ENCODE data around the gene MYO1G.

DNA sequence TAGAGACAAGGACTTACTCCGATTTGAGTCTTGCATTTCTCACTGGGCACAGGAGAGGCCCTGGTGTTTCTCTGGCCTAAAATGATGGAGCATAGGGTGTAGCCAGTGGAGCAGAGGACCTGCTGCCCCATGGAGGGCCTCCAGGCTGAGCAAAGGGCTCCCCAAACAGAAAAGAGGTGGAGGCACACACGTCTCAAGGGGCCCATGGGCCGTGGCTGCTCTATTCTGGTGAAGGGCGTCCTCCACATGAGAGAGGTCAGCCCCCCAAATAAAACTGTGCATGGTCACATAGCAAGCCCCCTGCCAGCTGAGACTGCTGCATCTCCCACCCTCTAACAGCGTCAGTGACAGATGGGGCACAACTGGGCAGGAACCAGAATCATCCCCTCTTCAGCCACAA, 41.4 kb downstream of the MYO1G start:
- TF ChIP-seq, protein P1, sequence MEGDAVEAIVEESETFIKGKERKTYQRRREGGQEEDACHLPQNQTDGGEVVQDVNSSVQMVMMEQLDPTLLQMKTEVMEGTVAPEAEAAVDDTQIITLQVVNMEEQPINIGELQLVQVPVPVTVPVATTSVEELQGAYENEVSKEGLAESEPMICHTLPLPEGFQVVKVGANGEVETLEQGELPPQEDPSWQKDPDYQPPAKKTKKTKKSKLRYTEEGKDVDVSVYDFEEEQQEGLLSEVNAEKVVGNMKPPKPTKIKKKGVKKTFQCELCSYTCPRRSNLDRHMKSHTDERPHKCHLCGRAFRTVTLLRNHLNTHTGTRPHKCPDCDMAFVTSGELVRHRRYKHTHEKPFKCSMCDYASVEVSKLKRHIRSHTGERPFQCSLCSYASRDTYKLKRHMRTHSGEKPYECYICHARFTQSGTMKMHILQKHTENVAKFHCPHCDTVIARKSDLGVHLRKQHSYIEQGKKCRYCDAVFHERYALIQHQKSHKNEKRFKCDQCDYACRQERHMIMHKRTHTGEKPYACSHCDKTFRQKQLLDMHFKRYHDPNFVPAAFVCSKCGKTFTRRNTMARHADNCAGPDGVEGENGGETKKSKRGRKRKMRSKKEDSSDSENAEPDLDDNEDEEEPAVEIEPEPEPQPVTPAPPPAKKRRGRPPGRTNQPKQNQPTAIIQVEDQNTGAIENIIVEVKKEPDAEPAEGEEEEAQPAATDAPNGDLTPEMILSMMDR (IDR thresholded peaks at IDR 0.05), result no peak
- TF ChIP-seq ZFX (IDR thresholded peaks at IDR 0.05; ENCODE audit: borderline replicate concordance), result no peak

All from 22Rv1 (cell line).